NCI-H2171 treated with DMSO at 0.1 percent for 48 hours (cell line): ENCODE results near the gene WDR35.
"Not testable (repeated sequence)": the region's sequence is repeated elsewhere in the genome, so short reads cannot be mapped to it uniquely, and the experiment has no call there.

ENCODE experiments used
- DNase-seq: peaks from one replicate; lab custom pipeline; 2025; lab: John Stamatoyannopoulos, UW

WDR35 gene

GRCh38 chr2:19893520-19894133, 96.3 kb downstream of the WDR35 start:
- DNase-seq: no peak

- DNase-seq: not testable (repeated sequence)
Measured at GRCh38 chr2:19891971-19892370, 97.9 kb downstream of the WDR35 start.

GRCh38 chr2:19890104-19890503, 99.8 kb downstream of the WDR35 start:
- no peak for DNase-seq

GRCh38 chr2:19888831-19889230, 101.1 kb downstream of the WDR35 start:
- no peak for DNase-seq

GRCh38 chr2:19887510-19887909, 102.4 kb downstream of the WDR35 start:
- DNase-seq: no peak

GRCh38 chr2:19886261-19886660, 103.6 kb downstream of the WDR35 start:
- no peak for DNase-seq

GRCh38 chr2:19885791-19886190, 104.1 kb downstream of the WDR35 start:
- no peak for DNase-seq

GRCh38 chr2:19883971-19884720, 105.8 kb downstream of the WDR35 start:
- no peak for DNase-seq

GRCh38 chr2:19883486-19883885, 106.4 kb downstream of the WDR35 start:
- no peak for DNase-seq

GRCh38 chr2:19882286-19882685, 107.6 kb downstream of the WDR35 start:
- no peak for DNase-seq

GRCh38 chr2:19881908-19882265, 108.0 kb downstream of the WDR35 start:
- no peak for DNase-seq

GRCh38 chr2:19881221-19881907, 108.5 kb downstream of the WDR35 start:
- DNase-seq: no peak

GRCh38 chr2:19880191-19880590, 109.7 kb downstream of the WDR35 start:
- DNase-seq: not testable (repeated sequence)

GRCh38 chr2:19879120-19879519, 110.8 kb downstream of the WDR35 start:
- DNase-seq: no peak

- DNase-seq: no peak
Measured at GRCh38 chr2:19878268-19879046, 111.4 kb downstream of the WDR35 start.

GRCh38 chr2:19876751-19877150, 113.2 kb downstream of the WDR35 start:
- DNase-seq: no peak

- no peak for DNase-seq
Measured at GRCh38 chr2:19875280-19875679, 114.6 kb downstream of the WDR35 start.

GRCh38 chr2:19874726-19875125, 115.2 kb downstream of the WDR35 start:
- no peak for DNase-seq

GRCh38 chr2:19873014-19873413, 116.9 kb downstream of the WDR35 start:
- DNase-seq: no peak

- no peak for DNase-seq
Measured at GRCh38 chr2:19872302-19872701, 117.6 kb downstream of the WDR35 start.

GRCh38 chr2:19871836-19872235, 118.1 kb downstream of the WDR35 start:
- DNase-seq: no peak

- DNase-seq: no peak
Measured at GRCh38 chr2:19870792-19871191, 119.1 kb downstream of the WDR35 start.
